GM19467 (cell line): ENCODE measurements around the gene CPPED1.
A peak's percentile ranks its signal among the peaks of the same experiment; 100 is the strongest.

Experiments
- ATAC-seq: cut with Tn5 transposase; IDR thresholded peaks from one replicate; pipeline ENCODE4 v1.9.1; 2021; ENCODE audit warnings: mild to moderate bottlenecking, moderate library complexity; ENCODE audit not compliant: unreplicated experiment

Gene CPPED1

GRCh38 chr16:12613131-12613991 is 190.3 kb downstream of the CPPED1 start:
- ATAC-seq: peak; percentile 60

- no peak for ATAC-seq
Measured at GRCh38 chr16:12612598-12613101, 191.0 kb downstream of the CPPED1 start.

- no peak for ATAC-seq
Measured at GRCh38 chr16:12611916-12612597, 191.6 kb downstream of the CPPED1 start.

- no peak for ATAC-seq
Measured at GRCh38 chr16:12611006-12611477, 192.6 kb downstream of the CPPED1 start.

GRCh38 chr16:12609937-12610699 is 193.6 kb downstream of the CPPED1 start:
- ATAC-seq: no peak
